ENCODE data around the gene BABAM2. TPM values are rescaled to one million over a fixed set of nuclear protein-coding genes. Genes with fewer than 3 reads are reported as not detected.

BABAM2 gene
- total and polyA plus RNA-seq, 2 experiments from 2014 or later, result 17.8 to 21.5 TPM

DNA sequence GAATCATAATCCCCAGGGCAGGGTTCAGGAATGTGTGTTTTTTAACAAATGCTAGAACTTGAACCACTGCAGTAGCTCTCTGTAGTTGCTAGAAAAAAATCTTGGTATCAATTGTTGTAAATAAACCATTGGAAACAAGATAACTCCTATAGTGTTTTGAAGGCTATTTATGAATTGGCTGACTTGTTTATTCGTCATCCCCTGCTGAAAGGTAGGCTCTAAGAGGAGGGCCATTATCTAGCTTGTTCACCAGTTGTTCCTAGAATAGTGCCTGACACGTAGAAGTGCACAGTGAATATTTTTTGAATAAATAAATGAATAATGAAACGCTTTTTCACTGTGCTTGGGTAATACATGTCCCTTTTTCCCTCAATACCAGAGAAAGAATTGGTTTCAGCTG lies 211.4 kb downstream of the BABAM2 start:
- TF ChIP-seq JUNB (IDR thresholded peaks at IDR 0.05; ENCODE audit: unreplicated experiment) (no peak), STAT1 (IDR thresholded peaks at IDR 0.05; ENCODE audit: unreplicated experiment) (no peak)
- TF ChIP-seq, protein P1, sequence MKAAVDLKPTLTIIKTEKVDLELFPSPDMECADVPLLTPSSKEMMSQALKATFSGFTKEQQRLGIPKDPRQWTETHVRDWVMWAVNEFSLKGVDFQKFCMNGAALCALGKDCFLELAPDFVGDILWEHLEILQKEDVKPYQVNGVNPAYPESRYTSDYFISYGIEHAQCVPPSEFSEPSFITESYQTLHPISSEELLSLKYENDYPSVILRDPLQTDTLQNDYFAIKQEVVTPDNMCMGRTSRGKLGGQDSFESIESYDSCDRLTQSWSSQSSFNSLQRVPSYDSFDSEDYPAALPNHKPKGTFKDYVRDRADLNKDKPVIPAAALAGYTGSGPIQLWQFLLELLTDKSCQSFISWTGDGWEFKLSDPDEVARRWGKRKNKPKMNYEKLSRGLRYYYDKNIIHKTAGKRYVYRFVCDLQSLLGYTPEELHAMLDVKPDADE (IDR thresholded peaks at IDR 0.05), result no peak
- TF ChIP-seq, protein P2, sequence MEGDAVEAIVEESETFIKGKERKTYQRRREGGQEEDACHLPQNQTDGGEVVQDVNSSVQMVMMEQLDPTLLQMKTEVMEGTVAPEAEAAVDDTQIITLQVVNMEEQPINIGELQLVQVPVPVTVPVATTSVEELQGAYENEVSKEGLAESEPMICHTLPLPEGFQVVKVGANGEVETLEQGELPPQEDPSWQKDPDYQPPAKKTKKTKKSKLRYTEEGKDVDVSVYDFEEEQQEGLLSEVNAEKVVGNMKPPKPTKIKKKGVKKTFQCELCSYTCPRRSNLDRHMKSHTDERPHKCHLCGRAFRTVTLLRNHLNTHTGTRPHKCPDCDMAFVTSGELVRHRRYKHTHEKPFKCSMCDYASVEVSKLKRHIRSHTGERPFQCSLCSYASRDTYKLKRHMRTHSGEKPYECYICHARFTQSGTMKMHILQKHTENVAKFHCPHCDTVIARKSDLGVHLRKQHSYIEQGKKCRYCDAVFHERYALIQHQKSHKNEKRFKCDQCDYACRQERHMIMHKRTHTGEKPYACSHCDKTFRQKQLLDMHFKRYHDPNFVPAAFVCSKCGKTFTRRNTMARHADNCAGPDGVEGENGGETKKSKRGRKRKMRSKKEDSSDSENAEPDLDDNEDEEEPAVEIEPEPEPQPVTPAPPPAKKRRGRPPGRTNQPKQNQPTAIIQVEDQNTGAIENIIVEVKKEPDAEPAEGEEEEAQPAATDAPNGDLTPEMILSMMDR (conservative IDR thresholded peaks at IDR 0.05; ENCODE audit: low read depth in 2 of 2), result no peak
- TF ChIP-seq, protein P3, sequence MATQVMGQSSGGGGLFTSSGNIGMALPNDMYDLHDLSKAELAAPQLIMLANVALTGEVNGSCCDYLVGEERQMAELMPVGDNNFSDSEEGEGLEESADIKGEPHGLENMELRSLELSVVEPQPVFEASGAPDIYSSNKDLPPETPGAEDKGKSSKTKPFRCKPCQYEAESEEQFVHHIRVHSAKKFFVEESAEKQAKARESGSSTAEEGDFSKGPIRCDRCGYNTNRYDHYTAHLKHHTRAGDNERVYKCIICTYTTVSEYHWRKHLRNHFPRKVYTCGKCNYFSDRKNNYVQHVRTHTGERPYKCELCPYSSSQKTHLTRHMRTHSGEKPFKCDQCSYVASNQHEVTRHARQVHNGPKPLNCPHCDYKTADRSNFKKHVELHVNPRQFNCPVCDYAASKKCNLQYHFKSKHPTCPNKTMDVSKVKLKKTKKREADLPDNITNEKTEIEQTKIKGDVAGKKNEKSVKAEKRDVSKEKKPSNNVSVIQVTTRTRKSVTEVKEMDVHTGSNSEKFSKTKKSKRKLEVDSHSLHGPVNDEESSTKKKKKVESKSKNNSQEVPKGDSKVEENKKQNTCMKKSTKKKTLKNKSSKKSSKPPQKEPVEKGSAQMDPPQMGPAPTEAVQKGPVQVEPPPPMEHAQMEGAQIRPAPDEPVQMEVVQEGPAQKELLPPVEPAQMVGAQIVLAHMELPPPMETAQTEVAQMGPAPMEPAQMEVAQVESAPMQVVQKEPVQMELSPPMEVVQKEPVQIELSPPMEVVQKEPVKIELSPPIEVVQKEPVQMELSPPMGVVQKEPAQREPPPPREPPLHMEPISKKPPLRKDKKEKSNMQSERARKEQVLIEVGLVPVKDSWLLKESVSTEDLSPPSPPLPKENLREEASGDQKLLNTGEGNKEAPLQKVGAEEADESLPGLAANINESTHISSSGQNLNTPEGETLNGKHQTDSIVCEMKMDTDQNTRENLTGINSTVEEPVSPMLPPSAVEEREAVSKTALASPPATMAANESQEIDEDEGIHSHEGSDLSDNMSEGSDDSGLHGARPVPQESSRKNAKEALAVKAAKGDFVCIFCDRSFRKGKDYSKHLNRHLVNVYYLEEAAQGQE (IDR thresholded peaks at IDR 0.05; ENCODE audit: unreplicated experiment), result no peak
- TF ChIP-seq, protein P4, sequence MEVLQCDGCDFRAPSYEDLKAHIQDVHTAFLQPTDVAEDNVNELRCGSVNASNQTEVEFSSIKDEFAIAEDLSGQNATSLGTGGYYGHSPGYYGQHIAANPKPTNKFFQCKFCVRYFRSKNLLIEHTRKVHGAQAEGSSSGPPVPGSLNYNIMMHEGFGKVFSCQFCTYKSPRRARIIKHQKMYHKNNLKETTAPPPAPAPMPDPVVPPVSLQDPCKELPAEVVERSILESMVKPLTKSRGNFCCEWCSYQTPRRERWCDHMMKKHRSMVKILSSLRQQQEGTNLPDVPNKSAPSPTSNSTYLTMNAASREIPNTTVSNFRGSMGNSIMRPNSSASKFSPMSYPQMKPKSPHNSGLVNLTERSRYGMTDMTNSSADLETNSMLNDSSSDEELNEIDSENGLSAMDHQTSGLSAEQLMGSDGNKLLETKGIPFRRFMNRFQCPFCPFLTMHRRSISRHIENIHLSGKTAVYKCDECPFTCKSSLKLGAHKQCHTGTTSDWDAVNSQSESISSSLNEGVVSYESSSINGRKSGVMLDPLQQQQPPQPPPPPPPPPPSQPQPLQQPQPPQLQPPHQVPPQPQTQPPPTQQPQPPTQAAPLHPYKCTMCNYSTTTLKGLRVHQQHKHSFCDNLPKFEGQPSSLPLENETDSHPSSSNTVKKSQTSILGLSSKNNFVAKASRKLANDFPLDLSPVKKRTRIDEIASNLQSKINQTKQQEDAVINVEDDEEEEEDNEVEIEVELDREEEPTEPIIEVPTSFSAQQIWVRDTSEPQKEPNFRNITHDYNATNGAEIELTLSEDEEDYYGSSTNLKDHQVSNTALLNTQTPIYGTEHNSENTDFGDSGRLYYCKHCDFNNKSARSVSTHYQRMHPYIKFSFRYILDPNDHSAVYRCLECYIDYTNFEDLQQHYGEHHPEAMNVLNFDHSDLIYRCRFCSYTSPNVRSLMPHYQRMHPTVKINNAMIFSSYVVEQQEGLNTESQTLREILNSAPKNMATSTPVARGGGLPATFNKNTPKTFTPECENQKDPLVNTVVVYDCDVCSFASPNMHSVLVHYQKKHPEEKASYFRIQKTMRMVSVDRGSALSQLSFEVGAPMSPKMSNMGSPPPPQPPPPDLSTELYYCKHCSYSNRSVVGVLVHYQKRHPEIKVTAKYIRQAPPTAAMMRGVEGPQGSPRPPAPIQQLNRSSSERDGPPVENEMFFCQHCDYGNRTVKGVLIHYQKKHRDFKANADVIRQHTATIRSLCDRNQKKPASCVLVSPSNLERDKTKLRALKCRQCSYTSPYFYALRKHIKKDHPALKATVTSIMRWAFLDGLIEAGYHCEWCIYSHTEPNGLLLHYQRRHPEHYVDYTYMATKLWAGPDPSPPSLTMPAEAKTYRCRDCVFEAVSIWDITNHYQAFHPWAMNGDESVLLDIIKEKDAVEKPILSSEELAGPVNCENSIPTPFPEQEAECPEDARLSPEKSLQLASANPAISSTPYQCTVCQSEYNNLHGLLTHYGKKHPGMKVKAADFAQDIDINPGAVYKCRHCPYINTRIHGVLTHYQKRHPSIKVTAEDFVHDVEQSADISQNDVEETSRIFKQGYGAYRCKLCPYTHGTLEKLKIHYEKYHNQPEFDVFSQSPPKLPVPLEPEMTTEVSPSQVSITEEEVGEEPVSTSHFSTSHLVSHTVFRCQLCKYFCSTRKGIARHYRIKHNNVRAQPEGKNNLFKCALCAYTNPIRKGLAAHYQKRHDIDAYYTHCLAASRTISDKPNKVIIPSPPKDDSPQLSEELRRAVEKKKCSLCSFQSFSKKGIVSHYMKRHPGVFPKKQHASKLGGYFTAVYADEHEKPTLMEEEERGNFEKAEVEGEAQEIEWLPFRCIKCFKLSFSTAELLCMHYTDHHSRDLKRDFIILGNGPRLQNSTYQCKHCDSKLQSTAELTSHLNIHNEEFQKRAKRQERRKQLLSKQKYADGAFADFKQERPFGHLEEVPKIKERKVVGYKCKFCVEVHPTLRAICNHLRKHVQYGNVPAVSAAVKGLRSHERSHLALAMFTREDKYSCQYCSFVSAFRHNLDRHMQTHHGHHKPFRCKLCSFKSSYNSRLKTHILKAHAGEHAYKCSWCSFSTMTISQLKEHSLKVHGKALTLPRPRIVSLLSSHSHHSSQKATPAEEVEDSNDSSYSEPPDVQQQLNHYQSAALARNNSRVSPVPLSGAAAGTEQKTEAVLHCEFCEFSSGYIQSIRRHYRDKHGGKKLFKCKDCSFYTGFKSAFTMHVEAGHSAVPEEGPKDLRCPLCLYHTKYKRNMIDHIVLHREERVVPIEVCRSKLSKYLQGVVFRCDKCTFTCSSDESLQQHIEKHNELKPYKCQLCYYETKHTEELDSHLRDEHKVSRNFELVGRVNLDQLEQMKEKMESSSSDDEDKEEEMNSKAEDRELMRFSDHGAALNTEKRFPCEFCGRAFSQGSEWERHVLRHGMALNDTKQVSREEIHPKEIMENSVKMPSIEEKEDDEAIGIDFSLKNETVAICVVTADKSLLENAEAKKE (CRISPR knock-in tag; IDR thresholded peaks at IDR 0.05), result no peak
- Histone ChIP-seq H4K20me1 (replicated peaks; ENCODE audit: insufficient read depth) (no peaks in the 10 kb centered on the region), H3F3A (replicated peaks; ENCODE audit: low read depth) (no peaks in the 10 kb centered on the region), H3K79me2 (replicated peaks; ENCODE audit: insufficient read depth) (no peaks in the 10 kb centered on the region), H3K27me3 (ENCODE audit: insufficient read depth) (no peaks in the 10 kb centered on the region), H3K4me3 (no peak overlapping the region), H3K4me2 (no peak overlapping the region), H2AFZ (no peak overlapping the region), H3K9me2 (ENCODE audit: insufficient read depth) (no peaks in the 10 kb centered on the region), H3K36me3 (ENCODE audit: insufficient read depth) (no peaks in the 10 kb centered on the region), H3K4me1 (ENCODE audit: insufficient read depth) (no peaks in the 10 kb centered on the region), H3K27ac (ENCODE audit: low read depth) (no peak overlapping the region)
- no peaks in the 10 kb centered on the region for H3K36me3 Mint-ChIP-seq (ENCODE audit: low read depth)
- H3K9me3 Mint-ChIP-seq, result no peaks in the 10 kb centered on the region
- no peak for DNase-seq (ENCODE audit: low spot score)
- H3K4me1 Mint-ChIP-seq, result peaks cover under 1% of the 10 kb centered on the region; the same call in 2 of the 3 replicates
- no peak overlapping the region for H3K4me3 Mint-ChIP-seq
- H3K27ac Mint-ChIP-seq, result no peak overlapping the region
- no peaks in the 10 kb centered on the region for H3K27me3 Mint-ChIP-seq (ENCODE audit: insufficient read depth, low read depth, poor library complexity)
- ATAC-seq, result no peak
